CD4-positive, alpha-beta T cell (primary cell): ENCODE results near the gene COL18A1. TPM values are rescaled to one million over a fixed set of nuclear protein-coding genes. Genes with fewer than 3 reads are reported as not detected.

Experiments
- ATAC-seq: fragments of 200-7000 bp; cut with Tn5 transposase; one replicate; pipeline ENCODE4 v1.10.0; 2022; ENCODE audit warnings: mild to moderate bottlenecking; ENCODE audit not compliant: poor library complexity
- CTCF ChIA-PET: fragments of 350-600 bp; sonication (Branson Sonifier 250); formaldehyde crosslinking; loops from one replicate; lab custom pipeline; 2021; ENCODE audit warnings: antibody characterized with exemption, inconsistent platforms; lab: Charles Lee
- POLR2A ChIA-PET: fragments of 350-600 bp; sonication (Branson Sonifier 250); formaldehyde crosslinking; loops from one replicate; lab custom pipeline; 2021; ENCODE audit warnings: antibody characterized with exemption, inconsistent platforms; lab: Charles Lee
- DNase-seq, 14 experiments: peaks; one replicate each; pipeline ENCODE4 v3.0.0-alpha.2; 2013 to 2020; ENCODE audit warnings: mixed read lengths in 2 of 14
- H3K27ac ChIP-seq, 2 donors: one replicate each; pipeline versions ENCODE4 v1.5.1 to v1.7.0; 2013; ENCODE audit warnings: low read length in 2 of 2, low read depth in 1 of 2, mild to moderate bottlenecking in 1 of 2
- H3K27me3 ChIP-seq, 2 experiments: 1 replicate in 1 of 2; 2 replicates in 1 of 2; pipeline versions ENCODE4 v1.6.1 to v1.7.0; 2013; ENCODE audit warnings: low read length in 2 of 2, control low read depth in 1 of 2, mild to moderate bottlenecking in 1 of 2, moderate library complexity in 1 of 2; ENCODE audit not compliant: insufficient read depth in 2 of 2, control insufficient read depth in 1 of 2
- H3K36me3 ChIP-seq: one replicate; pipeline ENCODE4 v1.6.1; 2013; ENCODE audit warnings: low read length, control low read depth; ENCODE audit not compliant: insufficient read depth
- H3K4me1 ChIP-seq: one replicate; pipeline ENCODE4 v1.6.1; 2013; ENCODE audit warnings: low read length, control low read depth; ENCODE audit not compliant: insufficient read depth
- H3K4me3 ChIP-seq: one replicate; pipeline ENCODE4 v1.5.1; 2013; ENCODE audit warnings: mild to moderate bottlenecking, low read length, moderate library complexity
- H3K9me3 ChIP-seq, 2 experiments: 1 replicate in 1 of 2; 2 replicates in 1 of 2; pipeline versions ENCODE4 v1.6.1 to v1.7.0; 2013; ENCODE audit warnings: low read length in 2 of 2, mild to moderate bottlenecking in 2 of 2, control low read depth in 1 of 2, moderate library complexity in 1 of 2; ENCODE audit not compliant: control insufficient read depth in 1 of 2, insufficient read depth in 1 of 2
- H3K27ac Mint-ChIP-seq: one replicate; pipeline ENCODE4 v1.8.0; 2020; ENCODE audit warnings: mixed read lengths
- H3K27me3 Mint-ChIP-seq: one replicate; pipeline ENCODE4 v1.8.0; 2021; ENCODE audit warnings: mixed read lengths
- H3K36me3 Mint-ChIP-seq: one replicate; pipeline ENCODE4 v1.8.0; 2021; ENCODE audit warnings: low read depth, mixed read lengths
- H3K4me1 Mint-ChIP-seq: one replicate; pipeline ENCODE4 v1.8.0; 2021; ENCODE audit warnings: low read depth, mixed read lengths
- H3K4me3 Mint-ChIP-seq: one replicate; pipeline ENCODE4 v1.8.0; 2020; ENCODE audit warnings: mild to moderate bottlenecking, mixed read lengths
- H3K9me3 Mint-ChIP-seq: one replicate; pipeline ENCODE4 v1.8.0; 2020; ENCODE audit warnings: mixed read lengths
- intact Hi-C, 2 experiments: fragments of 100-400 bp; cut with DNase I in 1 of 2; cut with micrococcal nuclease in 1 of 2; formaldehyde crosslinking; loops; one replicate each; pipeline versions ENCODE4 v1.15.1 to v1.9.0; 2023 to 2025; cut with DNase I, micrococcal nuclease
- total RNA-seq, 174 experiments: library from RNA in 2 of 174; stranded (reverse) in 2 of 174; gene quantifications; one replicate each; pipeline ENCODE4 v1.2.3 and lab custom pipeline; 2021 to 2026
- TF ChIP-seq, protein P1 (sequence below): fragments of 200-600 bp; IDR thresholded peaks from one replicate; pipeline ENCODE4 v1.8.0; 2022; ENCODE audit warnings: antibody characterized with exemption, mild to moderate bottlenecking

COL18A1 gene
- total RNA-seq, 2 experiments from 2014 or later, result 15.2 to 16.0 TPM

DNA sequence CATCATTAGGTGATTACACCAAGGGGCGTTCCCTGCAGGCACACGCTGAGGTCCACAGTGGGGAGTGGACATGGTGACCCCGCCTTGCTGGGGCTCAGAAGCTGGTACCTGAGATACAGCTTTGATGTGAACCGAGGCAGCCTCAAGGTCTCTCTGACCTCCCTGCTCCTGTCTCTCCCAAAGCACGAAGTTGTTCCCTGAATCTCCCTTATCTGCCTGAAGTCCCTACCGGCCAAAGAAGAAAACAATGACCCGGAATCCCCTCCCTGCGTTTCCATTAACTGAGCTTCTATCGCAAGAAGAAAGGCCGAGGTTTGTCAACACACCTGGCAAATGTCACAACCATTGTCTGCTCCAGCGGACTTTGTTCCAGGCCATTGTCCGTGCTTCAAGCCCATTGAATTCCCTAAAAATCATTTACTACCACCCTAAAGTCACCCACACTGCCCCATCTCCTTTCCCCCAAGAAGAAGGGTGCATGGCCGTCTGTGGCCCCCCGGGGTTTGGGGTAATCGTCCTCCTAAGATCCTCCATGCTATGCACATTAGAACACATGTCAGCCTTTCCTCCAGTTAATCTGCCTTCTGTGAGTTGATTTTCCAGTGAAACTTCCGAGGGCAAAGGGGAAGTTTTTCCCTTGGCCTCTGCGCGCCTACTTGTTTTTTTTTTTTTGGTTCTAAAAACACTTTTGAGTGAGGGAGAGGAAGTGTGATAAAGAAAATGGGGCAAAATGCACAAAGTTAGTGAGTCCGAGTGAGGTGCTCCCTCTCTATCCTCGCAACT, 48.1 kb upstream of the COL18A1 start:
- Histone ChIP-seq H3K4me1 (no peaks in the 10 kb centered on the region), H3K36me3 (no peaks in the 10 kb centered on the region), H3K4me3 (no peak overlapping the region), H3K9me3 (no peaks in the 10 kb centered on the region), H3K27me3 (peaks cover 0 to 7% of the 10 kb centered on the region in 2 experiments), H3K27ac (no peak overlapping the region)
- peaks cover 12% of the 10 kb centered on the region for H3K27me3 Mint-ChIP-seq
- no peak overlapping the region for H3K4me3 Mint-ChIP-seq
- H3K9me3 Mint-ChIP-seq, result no peaks in the 10 kb centered on the region
- H3K36me3 Mint-ChIP-seq, result no peaks in the 10 kb centered on the region
- ChIA-PET CTCF (no interaction called here), POLR2A (no interaction called here)
- ATAC-seq (no peak), DNase-seq (no peak)
- TF ChIP-seq, protein P1, sequence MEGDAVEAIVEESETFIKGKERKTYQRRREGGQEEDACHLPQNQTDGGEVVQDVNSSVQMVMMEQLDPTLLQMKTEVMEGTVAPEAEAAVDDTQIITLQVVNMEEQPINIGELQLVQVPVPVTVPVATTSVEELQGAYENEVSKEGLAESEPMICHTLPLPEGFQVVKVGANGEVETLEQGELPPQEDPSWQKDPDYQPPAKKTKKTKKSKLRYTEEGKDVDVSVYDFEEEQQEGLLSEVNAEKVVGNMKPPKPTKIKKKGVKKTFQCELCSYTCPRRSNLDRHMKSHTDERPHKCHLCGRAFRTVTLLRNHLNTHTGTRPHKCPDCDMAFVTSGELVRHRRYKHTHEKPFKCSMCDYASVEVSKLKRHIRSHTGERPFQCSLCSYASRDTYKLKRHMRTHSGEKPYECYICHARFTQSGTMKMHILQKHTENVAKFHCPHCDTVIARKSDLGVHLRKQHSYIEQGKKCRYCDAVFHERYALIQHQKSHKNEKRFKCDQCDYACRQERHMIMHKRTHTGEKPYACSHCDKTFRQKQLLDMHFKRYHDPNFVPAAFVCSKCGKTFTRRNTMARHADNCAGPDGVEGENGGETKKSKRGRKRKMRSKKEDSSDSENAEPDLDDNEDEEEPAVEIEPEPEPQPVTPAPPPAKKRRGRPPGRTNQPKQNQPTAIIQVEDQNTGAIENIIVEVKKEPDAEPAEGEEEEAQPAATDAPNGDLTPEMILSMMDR, result no peak
- intact Hi-C loops, result loop anchor here in 1 of 2 experiments (10.0 kb wide), 1 partner anchor 78 kb away; no protein-coding TSS in a partner anchor
- H3K27ac Mint-ChIP-seq, result no peak overlapping the region
- peaks cover 11% of the 10 kb centered on the region for H3K4me1 Mint-ChIP-seq

DNA sequence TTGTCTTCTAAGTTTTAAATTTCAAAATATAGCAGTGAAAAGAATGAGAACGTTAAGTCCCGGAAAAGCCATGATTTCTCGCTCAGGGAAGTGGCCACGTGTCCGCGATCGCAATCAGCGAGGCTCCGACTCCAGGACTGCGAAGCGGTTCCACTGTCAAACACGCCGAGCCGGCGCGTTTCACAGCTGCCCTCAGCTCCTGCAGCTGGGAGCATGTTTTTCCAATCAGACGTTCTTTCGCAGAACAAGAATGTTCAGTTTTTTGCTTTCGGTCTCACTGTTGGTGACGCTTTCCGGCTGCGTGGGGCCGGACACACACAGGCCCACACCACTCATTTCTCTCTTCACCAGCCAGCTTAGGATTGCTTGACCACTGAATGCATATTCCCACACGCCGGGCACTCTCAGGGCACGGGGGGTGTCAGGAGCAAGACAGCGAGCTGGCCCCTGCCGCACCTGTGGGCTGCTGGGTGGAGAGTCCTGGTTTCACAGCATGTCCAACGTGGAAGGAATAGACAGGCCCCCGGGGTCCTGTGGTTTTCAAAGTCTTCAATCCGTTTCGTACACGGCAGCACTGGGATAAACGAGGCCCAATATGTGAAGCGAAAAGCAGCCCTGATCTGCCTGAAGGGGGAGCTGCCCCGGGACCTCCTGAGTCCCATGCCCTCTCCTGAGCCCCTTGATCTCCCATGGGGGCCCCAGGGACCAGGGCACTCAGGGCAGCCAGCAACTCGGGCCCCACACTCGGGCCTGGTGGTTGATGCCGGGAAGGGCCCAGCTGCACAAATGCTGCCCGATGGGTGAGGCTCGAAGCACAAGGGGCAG, 47.3 kb upstream of the COL18A1 start:
- Histone ChIP-seq H3K4me1 (no peaks in the 10 kb centered on the region), H3K9me3 (no peaks in the 10 kb centered on the region), H3K27me3 (peaks cover 0 to 10% of the 10 kb centered on the region in 2 experiments), H3K36me3 (no peaks in the 10 kb centered on the region), H3K4me3 (no peak overlapping the region), H3K27ac (no peak overlapping the region)
- no peak overlapping the region for H3K4me3 Mint-ChIP-seq
- ATAC-seq (no peak), DNase-seq (no peak)
- TF ChIP-seq, protein P1, result no peak
- H3K9me3 Mint-ChIP-seq, result no peaks in the 10 kb centered on the region
- intact Hi-C loops, result loop anchor here in 1 of 2 experiments (10.0 kb wide), 1 partner anchor 77 kb away; no protein-coding TSS in a partner anchor
- no peaks in the 10 kb centered on the region for H3K36me3 Mint-ChIP-seq
- CTCF ChIA-PET, result no interaction called here
- peaks cover 11% of the 10 kb centered on the region for H3K4me1 Mint-ChIP-seq
- POLR2A ChIA-PET, result no interaction called here
- no peak overlapping the region for H3K27ac Mint-ChIP-seq
- H3K27me3 Mint-ChIP-seq, result peaks cover 12% of the 10 kb centered on the region

DNA sequence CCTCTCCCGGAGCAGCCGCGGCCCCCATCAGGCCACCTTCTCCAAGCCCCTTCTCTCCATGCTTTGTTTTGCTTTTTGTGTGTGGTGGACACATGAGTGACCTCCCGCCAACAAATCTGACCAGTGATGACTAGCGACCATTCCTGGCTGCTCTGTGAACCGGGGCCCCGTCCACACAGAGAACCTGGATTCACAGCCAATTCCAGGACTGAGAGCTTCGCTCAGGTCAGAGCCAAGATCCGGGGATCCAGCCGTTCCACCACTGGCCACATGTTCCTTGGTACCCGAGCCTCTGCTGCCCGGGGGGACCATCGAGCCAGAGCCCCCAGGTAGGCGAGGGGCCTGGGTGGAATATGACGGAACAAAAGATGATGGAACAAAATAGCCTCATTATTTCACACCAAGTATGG, 46.7 kb upstream of the COL18A1 start:
- Histone ChIP-seq H3K4me3 (no peak overlapping the region), H3K36me3 (no peaks in the 10 kb centered on the region), H3K27ac (no peak overlapping the region), H3K9me3 (no peaks in the 10 kb centered on the region), H3K27me3 (peaks cover 0 to 10% of the 10 kb centered on the region in 2 experiments), H3K4me1 (no peaks in the 10 kb centered on the region)
- ChIA-PET CTCF (no interaction called here), POLR2A (no interaction called here)
- DNase-seq, result no peak
- no peak overlapping the region for H3K4me3 Mint-ChIP-seq
- TF ChIP-seq, protein P1, result no peak
- intact Hi-C loops, result loop anchor here in 1 of 2 experiments (10.0 kb wide), 1 partner anchor 77 kb away; no protein-coding TSS in a partner anchor
- H3K9me3 Mint-ChIP-seq, result no peaks in the 10 kb centered on the region
- peaks cover 11% of the 10 kb centered on the region for H3K4me1 Mint-ChIP-seq
- no peak overlapping the region for H3K27ac Mint-ChIP-seq
- peaks cover 12% of the 10 kb centered on the region for H3K27me3 Mint-ChIP-seq
- no peaks in the 10 kb centered on the region for H3K36me3 Mint-ChIP-seq
- ATAC-seq, result no peak
